ENCODE results near the gene SORCS2.

Gene SORCS2

GRCh38 chr4:7607156-7607910, 415.0 kb downstream of the SORCS2 start:
- in situ Hi-C loops (cut with MboI; ENCODE audit: low sequenced_read_pairs, unreplicated experiment), result no loop called here
- no peak for DNase-seq (ENCODE audit: low spot score)

GRCh38 chr4:7608046-7608445, 415.7 kb downstream of the SORCS2 start:
- no peak for DNase-seq (ENCODE audit: low spot score)
- no peak for TF ChIP-seq CTCF (IDR thresholded peaks at IDR 0.05; ENCODE audit: borderline replicate concordance, control extremely low read depth, extremely low read depth, insufficient read depth, missing control alignments)
- in situ Hi-C loops (cut with MboI; ENCODE audit: low sequenced_read_pairs, unreplicated experiment), result no loop called here

More at GRCh38 chr4:7607156-7607910, 415.0 kb downstream of the SORCS2 start:
- TF ChIP-seq CTCF (IDR thresholded peaks at IDR 0.05; ENCODE audit: borderline replicate concordance, control extremely low read depth, extremely low read depth, insufficient read depth, missing control alignments), result no peak

GRCh38 chr4:7609316-7609715, 417.0 kb downstream of the SORCS2 start:
- in situ Hi-C loops (cut with MboI; ENCODE audit: low sequenced_read_pairs, unreplicated experiment), result no loop called here

GRCh38 chr4:7610022-7610670, 417.8 kb downstream of the SORCS2 start:
- in situ Hi-C loops (cut with MboI; ENCODE audit: low sequenced_read_pairs, unreplicated experiment), result no loop called here
- no peak for TF ChIP-seq CTCF (IDR thresholded peaks at IDR 0.05; ENCODE audit: borderline replicate concordance, control extremely low read depth, extremely low read depth, insufficient read depth, missing control alignments)
- no peak for DNase-seq (ENCODE audit: low spot score)

More at GRCh38 chr4:7609316-7609715, 417.0 kb downstream of the SORCS2 start:
- TF ChIP-seq CTCF (IDR thresholded peaks at IDR 0.05; ENCODE audit: borderline replicate concordance, control extremely low read depth, extremely low read depth, insufficient read depth, missing control alignments), result no peak
- DNase-seq (ENCODE audit: low spot score), result no peak

GRCh38 chr4:7610841-7611240, 418.5 kb downstream of the SORCS2 start:
- in situ Hi-C loops (cut with MboI; ENCODE audit: low sequenced_read_pairs, unreplicated experiment), result no loop called here
- no peak for TF ChIP-seq CTCF (IDR thresholded peaks at IDR 0.05; ENCODE audit: borderline replicate concordance, control extremely low read depth, extremely low read depth, insufficient read depth, missing control alignments)
- no peak for DNase-seq (ENCODE audit: low spot score)

GRCh38 chr4:7612311-7612897, 420.1 kb downstream of the SORCS2 start:
- no peak for TF ChIP-seq CTCF (IDR thresholded peaks at IDR 0.05; ENCODE audit: borderline replicate concordance, control extremely low read depth, extremely low read depth, insufficient read depth, missing control alignments)
- in situ Hi-C loops (cut with MboI; ENCODE audit: low sequenced_read_pairs, unreplicated experiment), result no loop called here

More at GRCh38 chr4:7612311-7612897, 420.1 kb downstream of the SORCS2 start:
- no peak for DNase-seq (ENCODE audit: low spot score)

Measured in GM13976 (cell line).